H1 (cell line): ENCODE measurements around the gene KIAA1614. TPM values are rescaled to one million over a fixed set of nuclear protein-coding genes. Genes with fewer than 3 reads are reported as not detected.

ENCODE experiments used
- CTCF ChIA-PET: fragments of 300-600 bp; sonication (Branson Sonifier 250); formaldehyde crosslinking; loops from one replicate; lab custom pipeline; 2021; ENCODE audit not compliant: partially characterized antibody; lab: Charles Lee
- POLR2A ChIA-PET: fragments of 300-600 bp; sonication (Branson Sonifier 250); formaldehyde crosslinking; loops from one replicate; lab custom pipeline; 2021; ENCODE audit warnings: inconsistent platforms; ENCODE audit not compliant: partially characterized antibody; lab: Charles Lee
- DNase-seq, 2 experiments: peaks; one replicate each; pipeline versions ENCODE4 v3.0.0 to v3.0.0-alpha.2; 2010 to 2022; ENCODE audit warnings: low spot score in 2 of 2, low read depth in 1 of 2, mixed read lengths in 1 of 2
- FAIRE-seq: peaks from 2 replicates; lab custom pipeline; 2011; peaks lifted over from hg19 to GRCh38; lab: Jason Lieb, UNC
- H2AFZ ChIP-seq: 2 replicates; pipeline ENCODE4 v1.8.1; 2012; ENCODE audit warnings: low read length, inconsistent platforms
- H2AK5ac ChIP-seq: 2 replicates; pipeline ENCODE4 v1.6.1; 2013; ENCODE audit warnings: low read depth, low read length
- H2BK120ac ChIP-seq: replicated peaks from 2 replicates; pipeline ENCODE3; 2013; ENCODE audit warnings: low read depth, low read length, inconsistent platforms
- H2BK12ac ChIP-seq: 2 replicates; pipeline ENCODE4 v1.6.1; 2013; ENCODE audit warnings: low read depth, low read length
- H2BK15ac ChIP-seq: 2 replicates; pipeline ENCODE4 v1.6.1; 2013; ENCODE audit warnings: low read length
- H2BK20ac ChIP-seq: 2 replicates; pipeline ENCODE4 v1.6.1; 2013; ENCODE audit warnings: low read length
- H2BK5ac ChIP-seq: 2 replicates; pipeline ENCODE4 v1.6.1; 2013; ENCODE audit warnings: low read depth, low read length
- H3K14ac ChIP-seq: 2 replicates; pipeline ENCODE4 v1.6.1; 2013; ENCODE audit warnings: inconsistent platforms; ENCODE audit not compliant: insufficient read length
- H3K18ac ChIP-seq: 2 replicates; pipeline ENCODE4 v1.6.1; 2013; ENCODE audit warnings: low read length; ENCODE audit errors: extremely low read depth
- H3K23ac ChIP-seq: 2 replicates; pipeline ENCODE4 v1.6.1; 2013; ENCODE audit warnings: inconsistent platforms; ENCODE audit not compliant: insufficient read length
- H3K23me2 ChIP-seq: 2 replicates; pipeline ENCODE4 v1.6.1; 2013; ENCODE audit warnings: low read depth, low read length
- H3K27ac ChIP-seq: 2 replicates; pipeline ENCODE4 v1.6.1; 2011; ENCODE audit warnings: low read depth, low read length, inconsistent platforms
- H3K27me3 ChIP-seq, 4 experiments: replicated peaks in 1 of 4; 1 replicate in 1 of 4; 2 replicates in 3 of 4; pipeline versions ENCODE4 v1.6.1 to v1.8.1; 2011 to 2013; ENCODE audit warnings: low read length in 3 of 4, mild to moderate bottlenecking in 3 of 4, inconsistent platforms in 2 of 4, mixed read lengths in 2 of 4, moderate library complexity in 1 of 4; ENCODE audit not compliant: control insufficient read depth in 3 of 4, insufficient read depth in 3 of 4; ENCODE audit errors: extremely low read depth in 1 of 4
- H3K36me3 ChIP-seq, 4 experiments: 2 replicates each; pipeline versions ENCODE4 v1.6.1 to v1.8.1; 2011 to 2013; ENCODE audit warnings: mild to moderate bottlenecking in 4 of 4, low read length in 3 of 4, moderate library complexity in 2 of 4, control low read depth in 1 of 4, inconsistent platforms in 1 of 4; ENCODE audit not compliant: insufficient read depth in 4 of 4, control insufficient read depth in 2 of 4
- H3K4ac ChIP-seq: replicated peaks from 2 replicates; pipeline ENCODE3; 2013; ENCODE audit warnings: low read length, low read depth, mixed read lengths, inconsistent platforms; ENCODE audit not compliant: insufficient read length
- H3K4me1 ChIP-seq, 4 experiments: replicated peaks in 1 of 4; 1 replicate in 1 of 4; 2 replicates in 3 of 4; pipeline versions ENCODE4 v1.6.1 to v1.8.1; 2011 to 2013; ENCODE audit warnings: low read length in 3 of 4, inconsistent platforms in 2 of 4, mixed read lengths in 1 of 4; ENCODE audit not compliant: insufficient read depth in 4 of 4, control insufficient read depth in 3 of 4
- H3K4me2 ChIP-seq, 2 experiments: 2 replicates each; pipeline versions ENCODE4 v1.6.1 to v1.8.1; 2011 to 2013; ENCODE audit warnings: low read depth in 2 of 2, low read length in 2 of 2, control low read depth in 1 of 2, inconsistent platforms in 1 of 2, mild to moderate bottlenecking in 1 of 2; ENCODE audit not compliant: insufficient read depth in 1 of 2
- H3K4me3 ChIP-seq, 4 experiments: fragments of 200-600, 300-600 bp in 1 of 4; sonication (generic), shearing (Covaris generic), sonication (Bioruptor Twin) in 1 of 4; 2 replicates each; pipeline versions ENCODE4 v1.5.1 to v1.8.1; 2011 to 2016; ENCODE audit warnings: low read length in 4 of 4, low read depth in 3 of 4, control low read depth in 2 of 4, inconsistent platforms in 2 of 4, mild to moderate bottlenecking in 2 of 4, mixed read lengths in 1 of 4, moderate library complexity in 1 of 4; ENCODE audit not compliant: insufficient read depth in 2 of 4; ENCODE audit errors: extremely low read depth in 1 of 4
- H3K56ac ChIP-seq: replicated peaks from 2 replicates; pipeline ENCODE3; 2013; ENCODE audit warnings: low read depth, mild to moderate bottlenecking, mixed read lengths, low read length, inconsistent platforms; ENCODE audit not compliant: insufficient read length
- H3K79me1 ChIP-seq: 2 replicates; pipeline ENCODE4 v1.6.1; 2013; ENCODE audit warnings: low read depth, low read length, control low read depth
- H3K79me2 ChIP-seq, 2 experiments: 2 replicates each; pipeline versions ENCODE4 v1.6.1 to v1.8.1; 2012 to 2013; ENCODE audit warnings: low read length in 2 of 2, mild to moderate bottlenecking in 2 of 2, inconsistent platforms in 1 of 2; ENCODE audit not compliant: insufficient read depth in 2 of 2, control insufficient read depth in 1 of 2
- H3K9ac ChIP-seq, 4 experiments: replicated peaks in 1 of 4; 1 replicate in 1 of 4; 2 replicates in 3 of 4; pipeline versions ENCODE4 v1.6.1 to v1.8.1; 2011 to 2013; ENCODE audit warnings: low read depth in 3 of 4, low read length in 3 of 4, control low read depth in 2 of 4, mild to moderate bottlenecking in 2 of 4, moderate library complexity in 2 of 4, inconsistent platforms in 1 of 4; ENCODE audit errors: extremely low read depth in 1 of 4
- H3K9me3 ChIP-seq, 2 experiments: 2 replicates each; pipeline versions ENCODE4 v1.6.1 to v1.8.1; 2012 to 2013; ENCODE audit warnings: mild to moderate bottlenecking in 2 of 2, moderate library complexity in 2 of 2, control low read depth in 1 of 2, inconsistent platforms in 1 of 2, low read depth in 1 of 2, low read length in 1 of 2, mixed read lengths in 1 of 2; ENCODE audit not compliant: insufficient read depth in 2 of 2
- H4K20me1 ChIP-seq, 2 experiments: replicated peaks in 1 of 2; 2 replicates each; pipeline versions ENCODE3 to v1.8.1; 2011 to 2013; ENCODE audit warnings: inconsistent platforms in 2 of 2, low read length in 2 of 2, mild to moderate bottlenecking in 1 of 2; ENCODE audit not compliant: insufficient read depth in 2 of 2, control insufficient read depth in 1 of 2
- H4K5ac ChIP-seq: 2 replicates; pipeline ENCODE4 v1.6.1; 2013; ENCODE audit warnings: low read length, low read depth, mixed read lengths, inconsistent platforms; ENCODE audit not compliant: insufficient read length
- H4K8ac ChIP-seq: 2 replicates; pipeline ENCODE4 v1.8.0; 2013; ENCODE audit warnings: mild to moderate bottlenecking, moderate library complexity, low read length, inconsistent platforms; ENCODE audit not compliant: insufficient read depth; ENCODE audit errors: extremely low read depth
- H4K91ac ChIP-seq: replicated peaks from 2 replicates; pipeline ENCODE3; 2013; ENCODE audit warnings: low read length, mixed read lengths, inconsistent platforms; ENCODE audit not compliant: insufficient read length
- CEBPB ChIP-seq: IDR thresholded peaks from 2 replicates; pipeline ENCODE4 v1.6.1; 2012; ENCODE audit warnings: low read depth, low read length
- CHD2 ChIP-seq: IDR thresholded peaks from 2 replicates; pipeline ENCODE4 v1.6.1; 2012; ENCODE audit warnings: low read length, improper control_type of control experiment
- E2F6 ChIP-seq: IDR thresholded peaks from 2 replicates; pipeline ENCODE4 v1.6.1; 2012; ENCODE audit warnings: inconsistent platforms
- EGR1 ChIP-seq: IDR thresholded peaks from 2 replicates; pipeline ENCODE4 v1.6.1; 2011; ENCODE audit warnings: low read depth, low read length, borderline replicate concordance
- RAD21 ChIP-seq, 2 experiments: IDR thresholded peaks in 1 of 2; conservative IDR thresholded peaks in 1 of 2; 2 replicates each; pipeline ENCODE4 v1.6.1; 2011; ENCODE audit warnings: low read depth in 2 of 2, low read length in 2 of 2, improper control_type of control experiment in 1 of 2, inconsistent platforms in 1 of 2, mild to moderate bottlenecking in 1 of 2, moderate library complexity in 1 of 2
- SRF ChIP-seq: IDR thresholded peaks from 2 replicates; pipeline ENCODE4 v1.6.1; 2011; ENCODE audit warnings: mild to moderate bottlenecking, low read depth, low read length, moderate library complexity
- ZNF274 ChIP-seq: IDR thresholded peaks from 2 replicates; pipeline ENCODE4 v1.7.0; 2012; ENCODE audit warnings: low read length, borderline replicate concordance; ENCODE audit errors: extremely low read depth
- WGBS, 2 experiments: shearing (Covaris generic) in 1 of 2; methylation state at CpG; one replicate each; pipeline versions ENCODE4 v1.1.6 to v1.1.7; 2013 to 2015; ENCODE audit warnings: low lambda C conversion rate in 2 of 2, mixed read lengths in 2 of 2, inconsistent platforms in 1 of 2, low coverage in 1 of 2, missing lambda C conversion rate in 1 of 2; ENCODE audit not compliant: insufficient replicate concordance in 2 of 2, insufficient coverage in 1 of 2, insufficient read length in 1 of 2; ENCODE audit errors: extremely low coverage in 1 of 2, missing lambda C conversion rate in 1 of 2; 5-methylcytosine and 5-hydroxymethylcytosine counted together
- polyA plus RNA-seq, 7 experiments: library from polyadenylated mRNA; depleted of rRNA in 3 of 7; stranded (reverse) in 5 of 7; unstranded in 2 of 7; fragments of >200 nt in 5 of 7; fragments of 200-250 nt in 2 of 7; gene quantifications; 1 replicate in 5 of 7; 2 replicates in 1 of 7; 4 replicates in 1 of 7; pipeline versions ENCODE4 v1.2.1 to v1.2.3, GENCODE V29; 2011 to 2013; ENCODE audit warnings: missing spikeins in 2 of 7, mixed read lengths in 2 of 7
- total RNA-seq: library from RNA; stranded (reverse); fragmentation: NEBNext Ultra II Directional; extraction: Animal tissue kit (Norgen Biotek cat#: 25700); gene quantifications from 2 replicates; pipeline ENCODE4 v1.2.1, GENCODE V29; 2021
- TF ChIP-seq, protein P1 (sequence below), 3 experiments: IDR thresholded peaks; 1 replicate in 2 of 3; 2 replicates in 1 of 3; pipeline versions ENCODE4 v1.5.1 to v1.6.1; 2011; ENCODE audit warnings: low read length in 3 of 3, mild to moderate bottlenecking in 3 of 3, inconsistent platforms in 2 of 3, low read depth in 1 of 3, moderate library complexity in 1 of 3; ENCODE audit not compliant: insufficient read depth in 1 of 3; ENCODE audit errors: control extremely low read depth in 1 of 3

Gene KIAA1614
- total and polyA plus RNA-seq, 2 of the 8 experiments (the other 6 are each of a cell fraction or from before 2014, with no cell fraction given): 1.3 to 3.1 TPM

DNA sequence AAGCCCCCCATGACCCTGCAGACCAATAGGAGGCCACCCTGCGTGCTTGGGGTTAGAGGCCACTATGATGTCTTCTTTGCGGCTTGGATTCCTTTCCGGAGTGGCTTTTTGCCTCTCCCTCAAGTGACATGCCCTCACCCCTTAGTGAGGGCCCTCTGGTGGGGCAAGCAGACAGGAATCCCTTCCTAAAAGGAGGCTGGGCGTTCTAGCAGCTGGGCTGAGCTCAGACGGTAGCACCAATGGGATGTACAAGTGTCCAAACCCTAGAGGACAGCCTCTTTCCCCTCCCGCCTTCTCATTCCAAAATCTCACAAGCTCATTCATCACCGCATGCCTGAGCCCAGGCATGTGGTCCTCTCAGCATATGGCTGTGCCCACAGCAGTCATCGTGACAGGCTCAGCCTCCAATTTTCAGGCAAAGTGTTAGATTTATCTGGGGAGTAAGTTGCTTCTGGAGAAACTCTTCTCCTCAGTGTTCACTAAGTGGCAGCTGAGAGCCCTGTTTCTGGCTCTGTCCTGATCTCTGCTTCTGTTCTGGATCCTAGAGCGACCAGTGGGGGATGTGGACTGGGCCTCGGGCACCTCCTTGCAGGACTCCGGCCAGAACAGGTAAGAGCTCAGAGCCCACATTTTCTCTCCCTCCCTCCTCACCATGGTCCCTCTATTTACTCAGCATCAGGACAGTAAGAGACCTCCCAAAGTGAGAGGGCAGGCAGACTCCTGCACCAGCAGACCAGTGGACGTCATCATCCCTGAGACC is 4.8 kb downstream of the KIAA1614 start:
- POLR2A ChIA-PET: interaction anchor here (1.0 to 2.3 kb wide), 4 partner anchors 7 to 18 kb away, joined by 3 to 8 read pairs (median 4); no protein-coding TSS in a partner anchor
- no peak for DNase-seq
- H2BK5ac ChIP-seq: 0 out of 2 replicates have a peak overlapping the region, but pooled peaks have one; percentile 16

More for the DNA sequence above, 4.8 kb downstream of the KIAA1614 start:
- Histone ChIP-seq H2AK5ac (no peak overlapping the region), H2BK20ac (no peak overlapping the region), H4K8ac (no peak overlapping the region), H3K79me2 (no peaks in the 10 kb centered on the region), H3K4me3 (no peak overlapping the region), H3K27ac (no peak overlapping the region), H2BK120ac (no peak overlapping the region), H3K4me2 (no peak overlapping the region), H4K20me1 (no peaks in the 10 kb centered on the region), H3K14ac (no peak overlapping the region), H3K23me2 (peaks cover 6% of the 10 kb centered on the region; the same call in 1 of the 2 replicates), H3K18ac (no peak overlapping the region), H2BK15ac (0 out of 2 replicates have a peak overlapping the region, but pooled peaks have one; percentile 16), H4K91ac (no peak overlapping the region), H3K4me1 (peaks cover 7 to 13% (median 9%) of the 10 kb centered on the region in 4 experiments), H3K23ac (no peak overlapping the region), H3K9me3 (no peaks in the 10 kb centered on the region), H3K4ac (no peak overlapping the region), H2BK12ac (peak overlapping the region; percentile 68; the same call in 1 of the 2 replicates), H3K79me1 (no peaks in the 10 kb centered on the region), H4K5ac (no peak overlapping the region), H3K9ac (no peak overlapping the region), H3K27me3 (no peaks in the 10 kb centered on the region; a peak in 1 of 7 replicates), H2AFZ (no peak overlapping the region), H3K56ac (no peak overlapping the region), H3K36me3 (no peaks in the 10 kb centered on the region)
- FAIRE-seq: no peak
- CTCF ChIA-PET: interaction anchor here (0.7 to 4.2 kb wide), 14 partner anchors 8 to 402 kb away, joined by 3 to 28 read pairs (median 4); no protein-coding TSS in a partner anchor
- WGBS, 2 experiments: 84% methylated on average over 12 of the region's 12 CpGs; no CpG with 5 or more reads in 1 of the 2 experiments
- TF ChIP-seq, protein P1, sequence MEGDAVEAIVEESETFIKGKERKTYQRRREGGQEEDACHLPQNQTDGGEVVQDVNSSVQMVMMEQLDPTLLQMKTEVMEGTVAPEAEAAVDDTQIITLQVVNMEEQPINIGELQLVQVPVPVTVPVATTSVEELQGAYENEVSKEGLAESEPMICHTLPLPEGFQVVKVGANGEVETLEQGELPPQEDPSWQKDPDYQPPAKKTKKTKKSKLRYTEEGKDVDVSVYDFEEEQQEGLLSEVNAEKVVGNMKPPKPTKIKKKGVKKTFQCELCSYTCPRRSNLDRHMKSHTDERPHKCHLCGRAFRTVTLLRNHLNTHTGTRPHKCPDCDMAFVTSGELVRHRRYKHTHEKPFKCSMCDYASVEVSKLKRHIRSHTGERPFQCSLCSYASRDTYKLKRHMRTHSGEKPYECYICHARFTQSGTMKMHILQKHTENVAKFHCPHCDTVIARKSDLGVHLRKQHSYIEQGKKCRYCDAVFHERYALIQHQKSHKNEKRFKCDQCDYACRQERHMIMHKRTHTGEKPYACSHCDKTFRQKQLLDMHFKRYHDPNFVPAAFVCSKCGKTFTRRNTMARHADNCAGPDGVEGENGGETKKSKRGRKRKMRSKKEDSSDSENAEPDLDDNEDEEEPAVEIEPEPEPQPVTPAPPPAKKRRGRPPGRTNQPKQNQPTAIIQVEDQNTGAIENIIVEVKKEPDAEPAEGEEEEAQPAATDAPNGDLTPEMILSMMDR (IDR thresholded peaks at IDR 0.05; ENCODE audit: control extremely low read depth in 1 of 3, insufficient read depth in 1 of 3, low read depth in 1 of 3, low read length in 3 of 3): peak in 2 of 3 experiments; percentile 14 to 32; a peak in 2 of 4 replicates
- no peak for TF ChIP-seq E2F6
- peak; percentile 10 to 47; a peak in 2 of 4 replicates for TF ChIP-seq RAD21 (IDR thresholded peaks at IDR 0.05 in 1 of 2, conservative IDR thresholded peaks at IDR 0.05 in 1 of 2; ENCODE audit: low read depth in 2 of 2, low read length in 2 of 2)
- no peak for TF ChIP-seq EGR1
- no peak for TF ChIP-seq SRF
- no peak for TF ChIP-seq CHD2
- no peak for TF ChIP-seq CEBPB
- TF ChIP-seq ZNF274: no peak
